ENCODE data around the gene MMAB.

MMAB gene

DNA sequence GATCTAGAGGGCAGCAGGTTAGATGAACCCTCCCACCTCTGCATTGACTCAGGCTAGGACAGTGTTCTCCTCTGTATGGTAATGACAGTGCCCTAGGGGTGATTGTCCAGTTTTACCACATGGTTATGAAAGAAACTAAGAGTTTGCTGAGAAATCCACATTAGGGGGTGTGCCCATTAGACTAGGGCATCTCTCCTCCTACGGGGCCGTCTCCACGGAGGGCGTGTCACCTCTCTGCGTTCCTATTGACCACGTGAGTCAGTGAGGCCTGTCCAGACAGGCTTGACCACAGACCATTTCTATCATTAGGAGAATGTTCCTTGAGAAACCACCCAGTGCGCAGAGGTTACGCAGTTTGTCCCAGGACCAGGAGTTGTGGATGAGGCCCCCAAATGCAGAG, 8.6 kb upstream of the MMAB start:
- DNase-seq = no peak

DNA sequence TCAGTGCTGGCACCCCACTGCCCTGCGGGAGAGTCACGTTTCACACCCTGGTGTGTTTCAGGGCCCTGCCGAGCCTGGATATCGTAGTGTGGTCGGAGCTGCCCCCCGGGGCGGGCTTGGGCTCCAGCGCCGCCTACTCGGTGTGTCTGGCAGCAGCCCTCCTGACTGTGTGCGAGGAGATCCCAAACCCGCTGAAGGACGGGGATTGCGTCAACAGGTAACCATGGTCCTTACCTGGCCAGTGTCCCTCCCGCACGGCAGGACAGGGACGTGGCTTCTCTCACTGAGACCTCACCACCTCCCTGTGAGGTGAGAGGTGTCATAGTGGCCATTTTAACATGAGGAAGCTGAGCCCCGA, 8.0 kb upstream of the MMAB start:
- no peak for DNase-seq

DNA sequence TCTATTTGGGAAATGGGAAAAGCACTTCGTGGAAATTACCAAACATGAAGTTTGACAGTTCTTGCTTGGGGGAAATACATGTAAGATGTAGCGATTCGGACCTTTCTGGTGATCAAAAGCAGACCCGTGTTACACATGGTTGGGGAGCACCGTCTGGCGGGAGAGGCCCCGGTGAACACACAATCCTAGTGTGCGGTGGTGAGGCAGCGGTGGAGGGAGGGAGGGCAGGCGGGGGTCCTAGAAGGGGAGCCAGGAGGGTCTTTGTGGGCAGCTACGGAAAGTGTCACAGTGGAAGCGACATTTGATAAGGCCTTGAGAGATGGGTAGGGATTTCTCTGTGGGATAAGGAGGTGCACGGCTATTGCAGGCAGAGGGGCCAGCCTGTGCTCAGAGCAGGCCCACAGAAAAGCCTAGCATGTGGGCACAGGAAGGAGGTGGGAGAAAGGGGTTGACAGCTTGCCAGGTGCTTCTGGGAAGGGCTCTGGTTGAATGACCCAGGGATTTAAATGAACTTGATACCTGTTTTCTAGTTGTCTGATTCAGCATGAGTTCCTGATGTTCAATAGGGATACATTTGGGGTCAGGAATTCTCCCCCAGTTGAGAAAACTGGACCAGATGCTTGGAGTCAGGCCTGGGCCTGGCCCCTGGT, 7.5 kb upstream of the MMAB start:
- DNase-seq = no peak

DNA sequence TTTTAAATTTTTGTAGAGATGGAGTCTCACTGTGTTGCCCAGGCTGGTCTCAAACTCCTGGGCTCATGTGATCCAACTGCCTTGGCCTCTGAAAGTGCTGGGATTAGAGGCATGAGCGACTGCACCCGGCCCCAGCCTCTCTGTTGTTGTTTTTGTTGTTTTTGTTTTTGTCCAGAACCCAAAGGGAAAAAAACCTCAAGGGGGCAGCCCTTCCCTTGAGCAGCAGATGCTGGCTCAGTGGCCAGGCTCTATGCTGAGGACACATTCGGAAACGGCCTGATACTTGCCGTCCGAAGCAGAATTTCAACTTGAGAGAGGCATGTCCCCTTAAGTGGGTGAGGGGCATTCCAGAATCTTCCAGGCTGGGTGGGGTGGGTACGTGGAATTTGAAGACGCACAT, 7.0 kb upstream of the MMAB start:
- no peak for DNase-seq

DNA sequence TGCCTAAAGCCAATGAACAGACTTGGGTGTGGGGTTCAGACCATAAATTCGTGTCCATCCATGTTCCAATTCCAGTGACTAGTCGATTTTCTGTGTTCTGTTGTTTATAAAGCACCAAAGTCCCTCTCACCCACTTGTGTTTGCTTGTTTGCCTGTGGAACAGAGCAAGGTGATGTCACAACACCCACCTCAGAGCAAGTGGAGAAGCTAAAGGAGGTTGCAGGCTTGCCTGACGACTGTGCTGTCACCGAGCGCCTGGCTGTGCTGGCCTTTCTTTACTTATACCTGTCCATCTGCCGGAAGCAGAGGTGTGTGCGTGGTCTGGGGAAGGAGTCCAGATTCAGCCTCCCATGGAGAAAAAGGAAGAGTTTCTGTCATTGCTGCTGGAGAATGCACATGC, 6.3 kb upstream of the MMAB start:
- no peak for DNase-seq

DNA sequence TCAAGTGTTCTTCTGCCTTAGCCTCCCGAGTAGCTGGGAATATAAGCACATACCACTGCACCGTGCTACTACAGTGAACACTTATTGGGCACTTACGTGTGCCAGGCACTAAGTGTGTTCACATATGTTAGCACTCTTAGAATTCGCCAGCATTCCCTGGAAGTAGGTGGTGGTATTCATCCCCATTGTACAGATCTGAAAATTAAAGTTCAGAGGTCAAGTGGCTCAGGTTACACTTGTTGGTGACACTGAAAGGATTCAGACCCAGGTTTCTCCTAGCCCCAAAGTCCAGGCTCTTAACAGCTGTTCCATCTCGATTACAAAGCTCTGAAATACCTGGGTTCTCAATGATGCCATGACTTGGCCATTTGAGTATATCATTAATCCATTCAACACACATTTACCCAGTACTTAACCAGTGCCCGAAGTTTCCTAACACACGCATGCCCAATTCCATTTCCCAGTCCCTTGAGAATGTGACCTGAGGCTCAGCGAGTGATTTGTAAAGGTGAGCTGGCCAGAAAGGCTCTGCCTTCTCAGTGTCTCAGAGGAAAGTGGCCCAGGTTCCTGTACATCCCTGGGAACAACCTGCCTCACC, 5.1 kb upstream of the MMAB start:
- no peak for DNase-seq

DNA sequence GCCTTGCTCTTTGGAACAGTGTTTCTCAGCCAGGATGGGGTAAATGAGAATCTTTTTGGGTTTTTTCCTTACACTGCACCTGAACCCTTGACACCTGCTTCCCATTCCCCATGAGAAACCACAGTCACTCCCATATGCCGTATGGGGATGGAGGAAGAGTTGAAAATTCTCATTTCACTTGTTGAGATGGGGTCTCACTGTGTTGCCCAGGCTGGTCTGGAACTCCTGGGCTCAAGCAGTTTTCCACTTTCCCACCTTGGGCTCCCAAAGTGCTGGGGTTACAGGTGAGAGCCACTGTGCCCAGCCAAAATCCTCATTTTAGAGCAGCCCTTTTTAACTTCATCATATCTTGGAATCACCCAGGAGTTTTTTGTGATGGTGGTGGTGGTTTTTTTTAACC, 4.0 kb upstream of the MMAB start:
- no peak for DNase-seq

DNA sequence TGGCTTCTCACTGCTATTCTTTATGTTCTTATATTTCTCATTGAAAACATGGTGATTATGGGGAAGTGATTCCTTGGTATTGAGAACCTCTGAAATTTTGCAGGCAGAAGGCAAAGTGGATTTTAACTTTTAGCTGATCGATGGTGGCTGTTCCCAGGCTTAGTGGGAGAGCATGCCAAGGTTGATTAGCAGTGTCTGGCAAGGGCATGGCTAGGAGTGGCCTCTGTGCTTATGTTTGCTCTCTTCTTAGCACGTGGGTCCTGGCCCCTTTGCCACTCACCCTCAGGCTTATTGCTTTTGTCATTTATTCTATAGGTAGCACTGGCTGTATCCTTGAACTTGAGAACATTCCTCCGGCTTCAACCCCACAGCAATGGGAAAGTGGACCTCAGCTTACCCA, 2.4 kb upstream of the MMAB start:
- DNase-seq = no peak

DNA sequence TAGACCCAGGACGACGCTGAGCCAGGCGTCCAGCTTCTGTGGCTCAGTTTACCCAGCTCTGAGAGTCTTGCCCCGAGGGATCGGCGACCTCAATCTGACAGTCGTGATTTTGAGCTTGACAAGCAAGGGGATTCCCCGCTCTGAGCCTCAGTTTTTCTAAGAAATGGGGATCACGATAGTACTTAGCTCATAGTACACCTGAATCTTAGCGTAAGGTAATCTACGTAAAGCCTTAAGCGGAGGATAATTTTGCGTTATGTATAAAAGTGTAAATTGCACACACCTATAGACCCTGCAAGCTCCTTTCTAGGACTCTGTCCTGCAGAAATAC, 575 bp upstream of the MMAB start:
- DNase-seq = no peak

DNA sequence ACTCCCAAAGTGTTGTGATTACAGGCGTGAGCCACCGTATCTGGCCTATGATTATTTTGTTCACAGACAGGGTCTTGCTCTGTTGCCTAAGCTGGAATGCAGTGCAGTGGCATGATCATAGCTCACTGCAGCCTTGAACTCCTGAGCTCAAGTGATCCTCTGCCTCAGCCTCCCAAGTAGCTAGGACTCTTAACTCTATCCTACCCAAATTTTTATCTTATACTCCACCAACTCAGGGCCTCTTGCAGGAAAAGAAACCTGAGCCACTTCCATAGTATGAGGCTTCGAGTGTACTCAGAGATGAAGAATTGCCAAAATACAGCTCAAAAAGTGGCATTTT, 828 bp downstream of the MMAB start:
- DNase-seq = no peak

DNA sequence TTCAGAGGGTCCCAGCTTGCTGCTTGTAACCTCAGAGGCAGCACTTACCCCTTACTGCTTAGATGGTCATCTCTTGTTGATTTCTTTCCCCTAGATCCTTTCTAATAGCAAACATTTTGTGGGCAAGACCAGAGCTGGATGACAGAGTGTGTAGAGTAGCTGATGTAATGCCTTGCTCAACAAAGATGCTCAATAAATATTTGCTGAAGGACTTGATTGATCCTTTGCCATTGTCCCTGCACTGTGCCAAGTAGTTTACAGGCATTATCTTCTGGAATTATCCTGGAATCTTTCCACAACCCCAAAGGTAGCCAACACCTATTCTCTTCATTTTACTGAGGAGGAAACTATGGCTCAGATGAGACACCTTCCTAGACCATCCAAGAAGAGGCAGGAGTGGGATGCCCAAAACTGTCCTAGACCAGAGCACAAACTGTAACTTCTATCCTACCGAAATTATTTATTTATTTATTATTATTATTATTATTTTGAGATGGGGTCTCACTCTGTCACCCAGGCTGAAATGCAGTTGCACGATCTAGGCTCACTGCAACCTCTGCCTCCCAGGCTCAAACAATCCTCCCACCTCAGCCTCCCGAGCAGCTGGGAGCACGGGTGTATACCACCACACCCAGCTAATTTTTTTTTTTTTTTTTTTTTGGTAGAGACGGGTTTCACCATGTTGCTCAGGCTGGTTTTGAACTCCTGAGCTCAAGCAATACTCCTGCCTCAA, 1.4 kb downstream of the MMAB start:
- no peak for DNase-seq

DNA sequence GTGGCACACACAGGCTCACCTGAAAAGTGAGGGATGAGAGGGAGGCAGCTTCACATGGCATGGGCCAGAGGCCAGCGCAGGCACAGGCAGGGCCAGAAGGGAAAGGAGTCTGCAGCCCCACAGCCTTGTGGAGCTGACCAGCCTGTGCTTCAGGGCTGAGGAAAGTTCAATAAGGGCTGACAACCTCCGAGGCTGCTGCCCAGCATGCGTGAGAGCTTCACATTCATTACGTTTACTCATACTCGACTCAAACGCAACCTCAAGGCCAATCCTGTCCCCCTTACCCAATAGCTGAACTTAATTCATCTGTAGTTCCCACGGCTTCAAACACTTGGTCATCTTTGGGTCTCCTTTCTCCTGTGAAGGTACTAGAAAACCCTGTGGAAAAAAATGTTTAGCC, 4.8 kb downstream of the MMAB start:
- no peak for DNase-seq

DNA sequence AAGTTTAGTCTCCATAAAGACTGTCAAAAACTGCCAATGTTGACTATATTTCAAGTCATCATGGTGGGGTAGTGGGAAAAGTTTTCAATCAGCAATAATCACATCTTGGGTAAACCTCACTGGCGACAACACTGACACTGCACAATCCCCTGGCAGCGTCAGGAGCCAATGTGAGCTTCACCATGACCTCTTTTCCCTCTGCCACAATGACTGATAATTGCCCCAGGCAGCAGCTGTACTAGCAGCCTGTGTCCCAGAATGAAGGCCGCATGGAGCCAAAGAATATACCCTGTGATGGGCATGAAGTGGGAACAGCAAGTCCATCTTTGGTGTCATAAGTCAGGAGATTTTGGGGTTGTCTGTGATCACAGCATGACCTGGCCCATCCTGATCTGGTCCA, 5.3 kb downstream of the MMAB start:
- no peak for DNase-seq

DNA sequence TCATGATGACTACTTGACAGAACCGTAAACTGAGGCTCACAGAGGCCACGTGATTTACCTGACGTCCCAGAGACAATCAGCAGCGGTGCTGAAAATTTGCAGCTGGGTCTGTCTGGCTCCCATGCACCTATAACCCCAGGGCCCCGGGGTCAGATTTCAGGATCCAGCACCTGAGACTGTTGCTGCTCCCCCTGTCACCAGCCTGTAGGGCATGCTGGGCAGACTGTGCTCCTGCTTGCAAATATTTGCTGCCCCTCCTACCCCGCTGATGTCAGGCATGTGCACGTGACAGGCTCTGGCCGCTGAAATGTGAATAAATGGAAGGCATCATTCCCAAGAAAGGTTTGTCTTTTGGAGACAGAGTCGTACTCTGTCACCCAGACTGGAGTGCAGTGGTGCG, 6.0 kb downstream of the MMAB start:
- no peak for DNase-seq

DNA sequence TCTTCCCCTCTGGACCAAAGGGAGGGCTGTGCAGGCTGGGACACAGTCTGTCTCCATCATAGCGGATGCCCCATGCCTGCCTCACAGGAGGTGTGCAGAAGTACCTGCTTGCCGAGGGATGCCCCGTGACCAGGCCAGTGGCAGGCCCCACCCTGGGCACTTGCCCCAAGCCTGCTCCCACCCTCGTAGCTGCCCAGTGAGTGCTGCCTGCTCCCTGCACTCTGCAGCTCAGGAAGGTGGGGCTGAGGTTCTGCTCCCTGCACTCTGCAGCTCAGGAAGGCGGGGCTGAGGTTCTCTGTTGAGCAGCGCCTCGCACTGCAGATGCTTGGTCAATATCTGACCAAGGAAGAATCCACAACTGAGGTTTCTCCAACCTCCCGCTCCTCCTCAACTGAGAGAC, 6.9 kb downstream of the MMAB start:
- DNase-seq = no peak

DNA sequence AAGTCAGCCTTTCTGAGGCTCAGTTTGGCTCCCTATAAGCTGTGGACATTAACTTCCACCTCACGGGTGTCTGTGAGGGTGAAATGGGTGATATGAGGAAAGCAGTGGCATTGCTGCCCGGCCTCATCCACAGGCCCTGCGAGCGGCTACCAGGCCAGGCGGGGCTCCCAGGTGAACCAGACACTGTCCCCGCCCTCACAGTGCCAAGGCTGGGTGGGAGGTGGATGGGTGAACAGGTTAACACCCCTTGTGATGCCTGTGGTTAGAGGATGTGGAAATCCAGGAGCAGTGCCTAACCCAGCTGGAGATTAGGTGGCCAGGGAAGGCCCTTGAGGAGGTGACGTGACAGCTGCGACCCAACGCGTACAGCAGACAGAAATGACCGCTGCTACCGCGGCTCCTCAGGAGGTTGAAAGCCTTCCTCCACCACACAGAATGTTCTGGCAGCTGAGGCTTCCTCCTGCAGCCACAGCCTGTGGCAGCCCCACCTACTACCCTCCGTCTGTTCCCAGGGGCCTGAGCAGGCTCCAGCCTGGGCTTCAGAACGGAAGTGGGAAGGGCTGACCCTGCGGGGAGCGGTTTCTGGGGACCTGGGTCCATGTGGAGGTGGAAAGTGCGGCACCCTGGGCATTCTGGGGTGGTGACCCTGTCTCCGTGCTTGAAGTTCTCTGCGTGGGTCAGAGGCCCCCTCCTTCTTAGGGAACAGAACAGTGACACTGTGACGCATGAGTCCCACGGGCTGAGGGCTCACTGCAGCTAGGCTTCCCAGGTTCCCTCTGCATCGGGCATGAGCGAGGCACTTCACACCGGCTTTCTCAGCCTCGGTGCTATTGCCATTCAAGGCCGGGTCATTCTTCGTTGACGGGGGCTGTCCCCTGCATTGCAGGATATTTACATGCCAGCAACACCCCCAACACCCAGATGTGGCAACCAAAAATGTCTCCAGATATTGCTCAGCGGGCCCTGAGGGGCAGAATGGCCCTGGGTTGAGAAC, 9.7 kb downstream of the MMAB start:
- no peak for DNase-seq

DNA sequence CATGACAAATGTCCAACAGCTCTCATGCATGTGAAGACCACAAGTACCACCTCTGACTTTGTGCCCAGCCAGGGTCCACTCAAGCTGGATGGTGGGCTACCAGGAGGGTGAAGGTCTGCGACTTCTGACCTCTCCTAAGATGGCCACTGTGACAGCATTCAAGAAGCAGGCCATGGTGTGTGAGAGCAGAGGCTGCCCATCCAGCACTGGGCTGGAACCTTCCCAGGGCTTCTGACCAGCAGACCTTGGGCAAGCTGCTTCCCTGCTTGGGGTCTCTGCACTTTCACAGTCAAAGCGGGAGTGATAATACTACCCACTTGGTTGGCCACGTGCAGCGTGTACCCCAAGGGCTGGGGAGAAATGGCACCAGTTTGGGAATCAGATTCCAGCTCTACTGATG, 10.4 kb downstream of the MMAB start:
- no peak for DNase-seq

DNA sequence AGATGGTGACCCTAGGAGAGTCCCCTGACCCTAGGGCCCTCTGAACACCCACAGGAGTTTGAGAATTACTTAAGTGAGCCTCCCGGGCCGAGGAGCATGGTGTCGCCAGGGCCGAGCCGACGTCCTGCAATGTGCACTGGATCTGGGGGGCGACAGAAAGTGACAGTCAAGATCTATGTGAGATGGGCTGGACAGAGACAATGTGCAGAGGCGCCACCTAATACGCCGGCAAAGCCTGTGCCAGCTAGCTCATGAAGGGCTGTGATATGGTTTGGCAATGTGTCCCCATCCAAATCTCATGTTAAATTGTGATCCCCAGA, 11.6 kb downstream of the MMAB start:
- DNase-seq = no peak

DNA sequence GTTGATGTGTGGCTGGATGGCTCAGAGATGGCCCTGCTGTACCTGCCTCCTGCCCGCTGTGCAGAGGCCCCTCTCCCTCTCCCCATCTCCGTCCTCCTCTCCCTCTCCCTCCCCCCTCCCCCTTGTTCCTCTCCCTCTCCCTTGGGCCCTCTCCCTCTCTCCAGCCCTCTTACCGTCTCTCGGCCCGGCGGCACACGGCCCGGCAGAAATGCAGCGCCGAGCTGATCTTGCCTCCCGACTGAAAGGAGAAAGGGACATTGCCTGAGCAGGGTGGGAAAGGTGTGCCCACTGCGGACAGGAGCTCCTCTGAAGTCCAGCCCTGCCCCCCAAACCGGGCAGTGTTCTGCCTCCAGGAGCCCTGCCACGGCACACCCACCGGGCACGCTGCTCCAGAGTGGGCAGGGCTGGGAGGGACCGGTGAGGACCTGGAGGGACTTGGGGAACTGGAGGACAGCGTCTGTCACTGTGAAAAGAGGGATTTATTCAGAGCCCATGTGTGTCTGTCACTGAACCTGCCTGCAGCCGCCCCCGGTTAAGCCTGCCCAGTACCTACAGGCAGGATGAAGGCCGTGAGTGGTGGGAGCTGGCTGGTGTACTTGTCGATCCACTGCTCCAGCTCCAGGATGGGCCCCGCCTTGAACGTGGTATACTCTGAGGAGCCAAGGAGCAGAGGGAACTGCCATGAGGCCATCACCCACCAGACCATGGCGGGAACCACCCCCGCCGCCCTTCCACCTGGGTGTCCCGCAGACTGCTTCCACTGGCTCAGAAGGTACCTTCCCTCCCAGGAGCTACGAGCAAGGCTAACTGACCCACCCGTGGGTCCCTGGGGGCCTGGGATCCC, 12.2 kb downstream of the MMAB start:
- DNase-seq = no peak

DNA sequence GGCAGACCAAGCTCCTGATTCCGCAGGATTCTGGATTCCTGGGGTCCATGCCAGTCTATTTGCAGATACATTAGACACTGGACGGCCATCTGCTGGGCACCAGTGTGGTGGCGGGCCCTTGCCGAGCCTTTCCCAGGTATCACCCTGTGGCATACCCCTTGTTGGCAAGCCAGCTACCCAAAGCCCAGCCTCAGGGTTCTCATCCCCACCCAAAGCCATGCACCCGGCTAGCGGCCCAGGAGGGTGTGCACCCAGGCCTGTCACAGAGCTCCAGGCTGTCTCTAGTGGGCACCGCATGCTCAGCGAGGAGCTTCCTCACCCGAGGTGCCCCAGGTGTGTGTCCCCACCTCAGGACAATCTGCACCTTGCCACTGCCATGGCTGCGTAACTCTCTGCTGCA, 13.7 kb downstream of the MMAB start:
- no peak for DNase-seq

DNA sequence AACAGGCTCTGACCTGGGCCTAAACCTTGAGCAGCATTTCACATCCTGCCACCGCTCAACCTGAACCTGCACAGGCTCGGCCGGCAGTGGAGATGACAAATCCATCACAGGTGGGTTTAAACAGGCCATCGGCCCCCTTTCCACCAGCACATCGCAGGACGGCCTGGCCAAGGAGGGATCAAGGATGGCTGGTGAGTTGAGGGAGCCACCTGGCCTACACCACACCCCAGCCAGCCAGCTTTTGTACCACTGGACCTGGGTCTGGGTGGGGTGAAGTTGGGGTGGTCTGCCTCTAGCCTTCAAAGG, 14.2 kb downstream of the MMAB start:
- DNase-seq = no peak

DNA sequence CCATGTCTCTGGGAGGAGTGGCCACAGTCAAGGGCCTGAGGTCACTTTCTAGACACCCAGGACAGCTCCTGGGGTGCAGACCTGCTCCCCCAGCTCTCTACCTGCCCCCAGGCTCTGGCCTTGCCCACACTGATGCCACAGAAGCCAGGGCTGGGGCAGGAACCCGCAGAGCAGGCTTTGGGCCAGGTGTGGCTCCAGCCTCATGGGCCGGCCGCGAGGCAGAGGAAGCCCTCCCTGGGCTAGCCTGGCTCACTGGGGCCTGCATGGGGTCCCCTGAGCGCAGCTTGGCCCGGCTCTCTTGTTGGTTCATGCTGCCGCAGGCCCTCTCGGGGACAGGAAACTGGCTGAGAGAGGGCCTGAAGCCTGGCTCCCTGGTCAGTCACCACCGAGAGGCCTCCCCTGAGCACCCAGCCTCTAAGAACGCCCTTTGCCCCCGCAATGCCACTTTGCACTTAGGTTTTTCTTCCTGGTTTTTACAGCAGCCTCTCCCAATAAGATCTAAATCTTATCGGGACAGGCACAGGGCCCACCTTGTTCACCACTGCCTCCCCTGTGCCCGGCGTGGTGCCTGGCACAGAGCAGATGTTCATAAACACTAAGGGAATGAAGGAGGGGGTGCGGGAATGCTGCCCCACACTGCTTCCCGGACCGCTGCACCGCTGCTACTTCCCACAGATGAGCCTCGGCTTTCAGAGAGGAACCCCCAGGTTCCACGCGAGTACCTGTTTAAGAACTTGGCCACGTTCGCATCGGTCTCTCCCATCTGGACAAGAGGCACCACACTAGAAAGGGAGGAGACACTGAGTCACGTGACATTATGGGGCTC, 14.7 kb downstream of the MMAB start:
- no peak for DNase-seq
